Left renal cortex interstitium (tissue), 4 donors: Measurements from ENCODE around the gene FBXO28. TPM values are rescaled to one million over a fixed set of nuclear protein-coding genes. Genes with fewer than 3 reads are reported as not detected.
"Not testable (repeated sequence)": the region's sequence is repeated elsewhere in the genome, so short reads cannot be mapped to it uniquely, and the experiment has no call there.

Source experiments
- DNase-seq, 4 donors: peaks; one replicate each; pipeline ENCODE4 v3.0.0-alpha.2; 2013; ENCODE audit warnings: low read depth in 4 of 4, low spot score in 2 of 4, missing footprints in 1 of 4
- polyA plus RNA-seq, 4 donors: library from polyadenylated mRNA; unstranded; fragments of 120-200 nt; gene quantifications; one replicate each; pipeline ENCODE4 v1.2.1, GENCODE V29; 2013; ENCODE audit not compliant: insufficient read length in 4 of 4

FBXO28 gene
- 10 to 100 TPM; 31.5 to 35.4 (median 33.5) TPM for polyA plus RNA-seq

- peak; percentile 82 to 96 (median 88) for DNase-seq
Measured at GRCh38 chr1:224113918-224114786, at the start of gene FBXO28. TSS of gene FBXO28 (plus strand) at chr1:224114111. CDS start at chr1:224114130, 19 bp downstream.

- no peak for DNase-seq
Measured at GRCh38 chr1:224064150-224064549, 49.8 kb upstream of the FBXO28 start.

- DNase-seq: no peak
Measured at GRCh38 chr1:224065455-224065854, 48.5 kb upstream of the FBXO28 start.

- DNase-seq: no peak
Measured at GRCh38 chr1:224067207-224067606, 46.7 kb upstream of the FBXO28 start.

GRCh38 chr1:224067621-224068457 is 46.1 kb upstream of the FBXO28 start:
- no peak for DNase-seq

- DNase-seq: no peak
Measured at GRCh38 chr1:224068458-224069072, 45.3 kb upstream of the FBXO28 start.

- no peak for DNase-seq
Measured at GRCh38 chr1:224069138-224069537, 44.8 kb upstream of the FBXO28 start.

- DNase-seq: no peak
Measured at GRCh38 chr1:224070521-224070920, 43.4 kb upstream of the FBXO28 start.

- DNase-seq: no peak
Measured at GRCh38 chr1:224076407-224076806, 37.5 kb upstream of the FBXO28 start.

GRCh38 chr1:224079644-224080043 is 34.3 kb upstream of the FBXO28 start:
- DNase-seq: not testable (repeated sequence)

GRCh38 chr1:224080115-224080774 is 33.7 kb upstream of the FBXO28 start:
- DNase-seq: no peak

- DNase-seq: no peak
Measured at GRCh38 chr1:224081604-224082003, 32.3 kb upstream of the FBXO28 start.

GRCh38 chr1:224082146-224082545 is 31.8 kb upstream of the FBXO28 start:
- DNase-seq: no peak

GRCh38 chr1:224084867-224085266 is 29.0 kb upstream of the FBXO28 start:
- DNase-seq: no peak

- DNase-seq: no peak
Measured at GRCh38 chr1:224085421-224086108, 28.3 kb upstream of the FBXO28 start.

- no peak for DNase-seq
Measured at GRCh38 chr1:224087286-224087794, 26.6 kb upstream of the FBXO28 start.

- no peak for DNase-seq
Measured at GRCh38 chr1:224089583-224089982, 24.3 kb upstream of the FBXO28 start.

GRCh38 chr1:224090116-224090515 is 23.8 kb upstream of the FBXO28 start:
- no peak for DNase-seq

- DNase-seq: no peak
Measured at GRCh38 chr1:224092111-224092510, 21.8 kb upstream of the FBXO28 start.

GRCh38 chr1:224092601-224093000 is 21.3 kb upstream of the FBXO28 start:
- no peak for DNase-seq
